SK-N-SH (cell line): ENCODE measurements around the gene NR2C1. TPM values are rescaled to one million over a fixed set of nuclear protein-coding genes. Genes with fewer than 3 reads are reported as not detected.

ENCODE experiments used
- CTCF ChIA-PET: fragments of 300-600, 350-600 bp; formaldehyde crosslinking; extraction: SDS; loops from one replicate; lab custom pipeline; 2021; lab: Yijun Ruan, JAX
- POLR2A ChIA-PET: fragments of 350-600 bp; sonication (Branson Sonifier 250); formaldehyde crosslinking; extraction: SDS; loops from one replicate; lab custom pipeline; 2020; ENCODE audit warnings: antibody characterized with exemption, inconsistent platforms; lab: Yijun Ruan, JAX
- DNase-seq: peaks from one replicate; pipeline ENCODE4 v3.0.0; 2012
- H2AFZ ChIP-seq: fragments of 200-600 bp; sonication (generic); 2 replicates; pipeline ENCODE4 v1.8.1; 2016; ENCODE audit warnings: antibody characterized with exemption, mild to moderate bottlenecking, low read depth
- H3F3A ChIP-seq: fragments of 200-600 bp; sonication (generic); replicated peaks from 2 replicates; pipeline ENCODE3; 2016; ENCODE audit warnings: antibody characterized with exemption, mild to moderate bottlenecking; ENCODE audit not compliant: insufficient read depth
- H3K27ac ChIP-seq, 2 experiments: fragments of 200-500 bp in 1 of 2; fragments of 200-600 bp in 1 of 2; sonication (Bioruptor generic) in 1 of 2; sonication (generic), shearing (Covaris generic) in 1 of 2; 2 replicates each; pipeline versions ENCODE4 v1.5.1 to v1.6.1; 2014 to 2016; ENCODE audit warnings: low read depth in 2 of 2, inconsistent platforms in 1 of 2, low read length in 1 of 2, mild to moderate bottlenecking in 1 of 2, mixed read lengths in 1 of 2
- H3K27me3 ChIP-seq: fragments of 200-600 bp; sonication (generic), shearing (Covaris generic); 2 replicates; pipeline ENCODE4 v1.6.1; 2016; ENCODE audit warnings: mixed run types; ENCODE audit not compliant: insufficient read depth
- H3K36me3 ChIP-seq, 2 experiments: fragments of 200-500 bp in 1 of 2; fragments of 200-600 bp in 1 of 2; sonication (Bioruptor generic) in 1 of 2; sonication (generic) in 1 of 2; replicated peaks in 1 of 2; 2 replicates each; pipeline versions ENCODE3 to v1.5.1; 2014 to 2016; ENCODE audit warnings: low read length in 1 of 2, mild to moderate bottlenecking in 1 of 2; ENCODE audit not compliant: insufficient read depth in 2 of 2, control insufficient read depth in 1 of 2
- H3K4me1 ChIP-seq, 2 experiments: fragments of 200-500 bp in 1 of 2; fragments of 200-600 bp in 1 of 2; sonication (Bioruptor generic) in 1 of 2; sonication (generic), shearing (Covaris generic) in 1 of 2; 2 replicates each; pipeline versions ENCODE4 v1.5.1 to v1.6.1; 2014 to 2016; ENCODE audit warnings: low read depth in 1 of 2, low read length in 1 of 2, mixed run types in 1 of 2; ENCODE audit not compliant: insufficient read depth in 2 of 2, control insufficient read depth in 1 of 2
- H3K4me2 ChIP-seq: fragments of 200-600 bp; sonication (generic), shearing (Covaris generic); 2 replicates; pipeline ENCODE4 v1.6.1; 2017; ENCODE audit warnings: mixed run types
- H3K4me3 ChIP-seq, 2 experiments: fragments of 200-500 bp in 1 of 2; fragments of 200-600 bp in 1 of 2; sonication (Bioruptor generic) in 1 of 2; sonication (generic), shearing (Covaris generic) in 1 of 2; 2 replicates each; pipeline versions ENCODE4 v1.5.1 to v1.8.1; 2014 to 2016; ENCODE audit warnings: low read depth in 2 of 2, inconsistent platforms in 1 of 2, low read length in 1 of 2, mild to moderate bottlenecking in 1 of 2, mixed read lengths in 1 of 2, moderate library complexity in 1 of 2
- H3K79me2 ChIP-seq: fragments of 200-600 bp; sonication (generic); 2 replicates; pipeline ENCODE4 v1.8.1; 2017; ENCODE audit warnings: mild to moderate bottlenecking; ENCODE audit not compliant: insufficient read depth
- H3K9ac ChIP-seq: fragments of 200-600 bp; sonication (generic); 2 replicates; pipeline ENCODE4 v1.6.1; 2017; ENCODE audit warnings: mixed run types
- H3K9me2 ChIP-seq: fragments of 200-600 bp; sonication (generic); 2 replicates; pipeline ENCODE4 v1.6.1; 2017; ENCODE audit warnings: mixed run types
- H3K9me3 ChIP-seq: fragments of 200-600 bp; sonication (generic); 2 replicates; pipeline ENCODE4 v1.6.1; 2017; ENCODE audit warnings: mixed run types, mild to moderate bottlenecking, moderate library complexity
- H4K20me1 ChIP-seq: fragments of 200-600 bp; sonication (generic); 2 replicates; pipeline ENCODE4 v1.6.1; 2017; ENCODE audit warnings: mild to moderate bottlenecking, mixed run types; ENCODE audit not compliant: insufficient read depth
- CHD2 ChIP-seq: fragments of 150-350 bp; IDR thresholded peaks from 2 replicates; pipeline ENCODE4 v1.6.1; 2018; ENCODE audit warnings: low read length; ENCODE audit not compliant: partially characterized antibody
- CTCF ChIP-seq: fragments of 200-600 bp; sonication (generic); IDR thresholded peaks from 2 replicates; pipeline ENCODE4 v1.6.1; 2017; ENCODE audit warnings: antibody characterized with exemption, mild to moderate bottlenecking, moderate library complexity
- GATA2 ChIP-seq: sonication (generic); formaldehyde crosslinking; IDR thresholded peaks from 2 replicates; pipeline ENCODE4 v1.5.0; 2020; ENCODE audit warnings: mild to moderate bottlenecking, missing genetic modification reagents
- IRF3 ChIP-seq: fragments of 150-350 bp; IDR thresholded peaks from 2 replicates; pipeline ENCODE4 v1.6.1; 2016; ENCODE audit warnings: mild to moderate bottlenecking, low read depth, low read length
- PBX3 ChIP-seq: IDR thresholded peaks from 2 replicates; pipeline ENCODE4; 2012
- POLR2AphosphoS5 ChIP-seq: IDR thresholded peaks from 2 replicates; pipeline ENCODE4 v1.6.1; 2012; ENCODE audit warnings: low read depth, low read length
- RCOR1 ChIP-seq: fragments of 150-350 bp; IDR thresholded peaks from 2 replicates; pipeline ENCODE4 v1.6.1; 2017; ENCODE audit warnings: antibody characterized with exemption, low read length
- SIN3A ChIP-seq: IDR thresholded peaks from 2 replicates; pipeline ENCODE4 v1.6.1; 2012; ENCODE audit warnings: low read depth, mild to moderate bottlenecking, low read length, moderate library complexity, borderline replicate concordance
- SMC3 ChIP-seq: IDR thresholded peaks from 2 replicates; pipeline ENCODE4 v1.6.1; 2012; ENCODE audit warnings: low read depth, low read length, improper control_type of control experiment
- TAF1 ChIP-seq: IDR thresholded peaks from 2 replicates; pipeline ENCODE4 v1.6.1; 2012; ENCODE audit warnings: low read depth, mild to moderate bottlenecking, low read length, moderate library complexity, borderline replicate concordance
- TCF12 ChIP-seq: IDR thresholded peaks from 2 replicates; pipeline ENCODE4 v1.4.0; 2012
- TEAD4 ChIP-seq: IDR thresholded peaks from 2 replicates; pipeline ENCODE4 v1.4.0; 2012; ENCODE audit warnings: mild to moderate bottlenecking, borderline replicate concordance; ENCODE audit not compliant: insufficient read depth
- WGBS: methylation state at CpG from one replicate; pipeline ENCODE4 v1.1.6; 2017; ENCODE audit warnings: low lambda C conversion rate; 5-methylcytosine and 5-hydroxymethylcytosine counted together
- polyA plus RNA-seq, 3 experiments: library from polyadenylated mRNA; depleted of rRNA; stranded (reverse); fragments of >200 nt; gene quantifications; 2 replicates each; pipeline ENCODE4 v1.2.3, GENCODE V29; 2012

NR2C1 gene
- polyA plus RNA-seq, 1 of the 3 experiments (the other 2 are of a cell fraction): 15.9 TPM

GRCh38 chr12:95070378-95070777 is 3.0 kb downstream of the NR2C1 start:
- no peak overlapping the region for H3K4me2 ChIP-seq
- TF ChIP-seq PBX3 (no peak), TAF1 (no peak), CHD2 (no peak), POLR2AphosphoS5 (no peak), RCOR1 (no peak), SIN3A (no peak), TCF12 (no peak), GATA2 (CRISPR knock-in tag) (no peak)

GRCh38 chr12:95066091-95066855 is 7.1 kb downstream of the NR2C1 start:
- H4K20me1 ChIP-seq: no peaks in the 10 kb centered on the region
- ChIA-PET POLR2A (no interaction called here), CTCF (interaction anchor here (1.0 kb wide), 1 partner anchor 9 kb away, joined by 3 read pairs; no protein-coding TSS in a partner anchor)
- no peak overlapping the region for H3K4me2 ChIP-seq
- TF ChIP-seq IRF3: no peak
- no peak for TF ChIP-seq CTCF
- TF ChIP-seq SMC3: no peak
- no peak for TF ChIP-seq TEAD4
- TF ChIP-seq SIN3A: no peak
- peaks cover 34% of the 10 kb centered on the region for H3K79me2 ChIP-seq
- H3K27me3 ChIP-seq: no peaks in the 10 kb centered on the region
- DNase-seq: no peak
- peaks cover 30 to 35% of the 10 kb centered on the region in 2 experiments for H3K36me3 ChIP-seq
- H3K4me3 ChIP-seq: no peak overlapping the region
- no peaks in the 10 kb centered on the region for H3K9me3 ChIP-seq
- WGBS: 91% methylated on average over 7 of the region's 7 CpGs
- no peak overlapping the region for H3K27ac ChIP-seq
- H3K4me1 ChIP-seq: no peaks in the 10 kb centered on the region
- H3K9me2 ChIP-seq: no peaks in the 10 kb centered on the region
- H3K9ac ChIP-seq: no peak overlapping the region
- H2AFZ ChIP-seq: no peak overlapping the region
- H3F3A ChIP-seq: no peaks in the 10 kb centered on the region

More at GRCh38 chr12:95070378-95070777, 3.0 kb downstream of the NR2C1 start:
- Histone ChIP-seq H3K27me3 (no peaks in the 10 kb centered on the region), H3K27ac (no peak overlapping the region), H4K20me1 (no peaks in the 10 kb centered on the region), H3K36me3 (peaks cover 13% of the 10 kb centered on the region in 2 experiments), H3K9me2 (no peaks in the 10 kb centered on the region), H3K9me3 (no peaks in the 10 kb centered on the region), H3F3A (no peaks in the 10 kb centered on the region), H3K9ac (no peak overlapping the region), H3K4me3 (no peak overlapping the region), H3K79me2 (peaks cover 55% of the 10 kb centered on the region), H3K4me1 (no peaks in the 10 kb centered on the region), H2AFZ (no peak overlapping the region)
- no peak for DNase-seq
- 95% methylated on average over 1 of the region's 1 CpG for WGBS
- ChIA-PET POLR2A (no interaction called here), CTCF (no interaction called here)
